SK-N-SH (cell line): Measurements from ENCODE around the gene NLGN1. TPM values are rescaled to one million over a fixed set of nuclear protein-coding genes. Genes with fewer than 3 reads are reported as not detected.

ENCODE experiments used
- CTCF ChIA-PET: fragments of 300-600, 350-600 bp; formaldehyde crosslinking; extraction: SDS; loops from one replicate; lab custom pipeline; 2021; lab: Yijun Ruan, JAX
- POLR2A ChIA-PET: fragments of 350-600 bp; sonication (Branson Sonifier 250); formaldehyde crosslinking; extraction: SDS; loops from one replicate; lab custom pipeline; 2020; ENCODE audit warnings: antibody characterized with exemption, inconsistent platforms; lab: Yijun Ruan, JAX
- DNase-seq: peaks from one replicate; pipeline ENCODE4 v3.0.0; 2012
- H2AFZ ChIP-seq: fragments of 200-600 bp; sonication (generic); 2 replicates; pipeline ENCODE4 v1.8.1; 2016; ENCODE audit warnings: antibody characterized with exemption, mild to moderate bottlenecking, low read depth
- H3F3A ChIP-seq: fragments of 200-600 bp; sonication (generic); replicated peaks from 2 replicates; pipeline ENCODE3; 2016; ENCODE audit warnings: antibody characterized with exemption, mild to moderate bottlenecking; ENCODE audit not compliant: insufficient read depth
- H3K27ac ChIP-seq, 2 experiments: fragments of 200-500 bp in 1 of 2; fragments of 200-600 bp in 1 of 2; sonication (Bioruptor generic) in 1 of 2; sonication (generic), shearing (Covaris generic) in 1 of 2; 2 replicates each; pipeline versions ENCODE4 v1.5.1 to v1.6.1; 2014 to 2016; ENCODE audit warnings: low read depth in 2 of 2, inconsistent platforms in 1 of 2, low read length in 1 of 2, mild to moderate bottlenecking in 1 of 2, mixed read lengths in 1 of 2
- H3K27me3 ChIP-seq: fragments of 200-600 bp; sonication (generic), shearing (Covaris generic); 2 replicates; pipeline ENCODE4 v1.6.1; 2016; ENCODE audit warnings: mixed run types; ENCODE audit not compliant: insufficient read depth
- H3K36me3 ChIP-seq, 2 experiments: fragments of 200-500 bp in 1 of 2; fragments of 200-600 bp in 1 of 2; sonication (Bioruptor generic) in 1 of 2; sonication (generic) in 1 of 2; replicated peaks in 1 of 2; 2 replicates each; pipeline versions ENCODE3 to v1.5.1; 2014 to 2016; ENCODE audit warnings: low read length in 1 of 2, mild to moderate bottlenecking in 1 of 2; ENCODE audit not compliant: insufficient read depth in 2 of 2, control insufficient read depth in 1 of 2
- H3K4me1 ChIP-seq, 2 experiments: fragments of 200-500 bp in 1 of 2; fragments of 200-600 bp in 1 of 2; sonication (Bioruptor generic) in 1 of 2; sonication (generic), shearing (Covaris generic) in 1 of 2; 2 replicates each; pipeline versions ENCODE4 v1.5.1 to v1.6.1; 2014 to 2016; ENCODE audit warnings: low read depth in 1 of 2, low read length in 1 of 2, mixed run types in 1 of 2; ENCODE audit not compliant: insufficient read depth in 2 of 2, control insufficient read depth in 1 of 2
- H3K4me2 ChIP-seq: fragments of 200-600 bp; sonication (generic), shearing (Covaris generic); 2 replicates; pipeline ENCODE4 v1.6.1; 2017; ENCODE audit warnings: mixed run types
- H3K4me3 ChIP-seq, 2 experiments: fragments of 200-500 bp in 1 of 2; fragments of 200-600 bp in 1 of 2; sonication (Bioruptor generic) in 1 of 2; sonication (generic), shearing (Covaris generic) in 1 of 2; 2 replicates each; pipeline versions ENCODE4 v1.5.1 to v1.8.1; 2014 to 2016; ENCODE audit warnings: low read depth in 2 of 2, inconsistent platforms in 1 of 2, low read length in 1 of 2, mild to moderate bottlenecking in 1 of 2, mixed read lengths in 1 of 2, moderate library complexity in 1 of 2
- H3K79me2 ChIP-seq: fragments of 200-600 bp; sonication (generic); 2 replicates; pipeline ENCODE4 v1.8.1; 2017; ENCODE audit warnings: mild to moderate bottlenecking; ENCODE audit not compliant: insufficient read depth
- H3K9ac ChIP-seq: fragments of 200-600 bp; sonication (generic); 2 replicates; pipeline ENCODE4 v1.6.1; 2017; ENCODE audit warnings: mixed run types
- H3K9me2 ChIP-seq: fragments of 200-600 bp; sonication (generic); 2 replicates; pipeline ENCODE4 v1.6.1; 2017; ENCODE audit warnings: mixed run types
- H3K9me3 ChIP-seq: fragments of 200-600 bp; sonication (generic); 2 replicates; pipeline ENCODE4 v1.6.1; 2017; ENCODE audit warnings: mixed run types, mild to moderate bottlenecking, moderate library complexity
- H4K20me1 ChIP-seq: fragments of 200-600 bp; sonication (generic); 2 replicates; pipeline ENCODE4 v1.6.1; 2017; ENCODE audit warnings: mild to moderate bottlenecking, mixed run types; ENCODE audit not compliant: insufficient read depth
- CHD2 ChIP-seq: fragments of 150-350 bp; IDR thresholded peaks from 2 replicates; pipeline ENCODE4 v1.6.1; 2018; ENCODE audit warnings: low read length; ENCODE audit not compliant: partially characterized antibody
- EP300 ChIP-seq, 2 experiments: IDR thresholded peaks; 2 replicates each; pipeline versions ENCODE4 v1.4.0 to v1.6.1; 2012; ENCODE audit warnings: borderline replicate concordance in 1 of 2, low read depth in 1 of 2, low read length in 1 of 2
- FOSL2 ChIP-seq: IDR thresholded peaks from 2 replicates; pipeline ENCODE4 v1.4.0; 2012; ENCODE audit warnings: low read depth, mild to moderate bottlenecking, moderate library complexity, borderline replicate concordance
- GATA2 ChIP-seq: sonication (generic); formaldehyde crosslinking; IDR thresholded peaks from 2 replicates; pipeline ENCODE4 v1.5.0; 2020; ENCODE audit warnings: mild to moderate bottlenecking, missing genetic modification reagents
- IRF3 ChIP-seq: fragments of 150-350 bp; IDR thresholded peaks from 2 replicates; pipeline ENCODE4 v1.6.1; 2016; ENCODE audit warnings: mild to moderate bottlenecking, low read depth, low read length
- JUND ChIP-seq: IDR thresholded peaks from 2 replicates; pipeline ENCODE4 v1.4.0; 2012
- MAX ChIP-seq: IDR thresholded peaks from 2 replicates; pipeline ENCODE4 v1.4.0; 2012; ENCODE audit warnings: low read depth
- NFIC ChIP-seq: IDR thresholded peaks from 2 replicates; pipeline ENCODE4 v1.4.0; 2012; ENCODE audit warnings: borderline replicate concordance
- PBX3 ChIP-seq: IDR thresholded peaks from 2 replicates; pipeline ENCODE4; 2012
- POLR2AphosphoS5 ChIP-seq: IDR thresholded peaks from 2 replicates; pipeline ENCODE4 v1.6.1; 2012; ENCODE audit warnings: low read depth, low read length
- RAD21 ChIP-seq: IDR thresholded peaks from 2 replicates; pipeline ENCODE4 v1.6.1; 2012; ENCODE audit warnings: mild to moderate bottlenecking, low read length
- REST ChIP-seq: IDR thresholded peaks from 2 replicates; pipeline ENCODE4 v1.6.1; 2012; ENCODE audit warnings: mild to moderate bottlenecking, low read depth, low read length, moderate library complexity
- TCF12 ChIP-seq: IDR thresholded peaks from 2 replicates; pipeline ENCODE4 v1.4.0; 2012
- TEAD4 ChIP-seq: IDR thresholded peaks from 2 replicates; pipeline ENCODE4 v1.4.0; 2012; ENCODE audit warnings: mild to moderate bottlenecking, borderline replicate concordance; ENCODE audit not compliant: insufficient read depth
- USF1 ChIP-seq: IDR thresholded peaks from 2 replicates; pipeline ENCODE4 v1.4.0; 2012; ENCODE audit warnings: low read depth, borderline replicate concordance
- USF2 ChIP-seq: fragments of 150-350 bp; IDR thresholded peaks from 2 replicates; pipeline ENCODE4 v1.6.1; 2017; ENCODE audit warnings: antibody characterized with exemption, low read length, low read depth, borderline replicate concordance
- YY1 ChIP-seq: IDR thresholded peaks from 2 replicates; pipeline ENCODE4 v1.4.0; 2012; ENCODE audit warnings: low read depth, mild to moderate bottlenecking
- ZBTB33 ChIP-seq: IDR thresholded peaks from 2 replicates; pipeline ENCODE4 v1.4.0; 2012; ENCODE audit warnings: low read depth, borderline replicate concordance
- polyA plus RNA-seq, 3 experiments: library from polyadenylated mRNA; depleted of rRNA; stranded (reverse); fragments of >200 nt; gene quantifications; 2 replicates each; pipeline ENCODE4 v1.2.3, GENCODE V29; 2012

NLGN1 gene
- polyA plus RNA-seq, 1 of the 3 experiments (the other 2 are of a cell fraction): 1.5 TPM

- Histone ChIP-seq H3K9me3 (no peaks in the 10 kb centered on the region), H3K27me3 (no peaks in the 10 kb centered on the region), H3F3A (peaks cover 20% of the 10 kb centered on the region), H3K9ac (no peak overlapping the region), H4K20me1 (no peaks in the 10 kb centered on the region), H3K4me3 (no peak overlapping the region), H3K4me1 (peaks cover 0 to 19% of the 10 kb centered on the region in 2 experiments; a peak in 2 of 4 replicates), H3K79me2 (no peaks in the 10 kb centered on the region), H2AFZ (peak overlapping the region; percentile 39; the same call in 1 of the 2 replicates), H3K27ac (peak overlapping the region; percentile 22 to 71; a peak in 3 of 4 replicates), H3K9me2 (no peaks in the 10 kb centered on the region), H3K4me2 (peak overlapping the region; percentile 51; the same call in 1 of the 2 replicates), H3K36me3 (no peaks in the 10 kb centered on the region)
- ChIA-PET CTCF (no interaction called here), POLR2A (no interaction called here)
- no peak for DNase-seq
- TF ChIP-seq YY1 (0 out of 2 replicates have a peak, but pooled peaks have one; percentile 59), JUND (peak; percentile 84), GATA2 (CRISPR knock-in tag) (no peak), USF2 (no peak), FOSL2 (peak; percentile 69), CHD2 (no peak), USF1 (no peak), MAX (0 out of 2 replicates have a peak, but pooled peaks have one; percentile 18), EP300 (IDR thresholded peaks at IDR 0.05; ENCODE audit: borderline replicate concordance in 1 of 2, low read depth in 1 of 2, low read length in 1 of 2) (peak in 1 of 2 experiments; percentile 82; a peak in 2 of 4 replicates), ZBTB33 (peak; percentile 30; the same call in 1 of the 2 replicates), POLR2AphosphoS5 (peak; percentile 30; the same call in 1 of the 2 replicates), REST (no peak), PBX3 (peak; percentile 83), TEAD4 (peak; percentile 94), IRF3 (no peak), NFIC (peak; percentile 90), TCF12 (peak; percentile 82), RAD21 (no peak)
These were observed 932.8 kb downstream of the NLGN1 start for GRCh38 chr3:174330303-174330702.
